COR-L47 (cell line): ENCODE results near the gene PPIE.
"Not testable (repeated sequence)": the region's sequence is repeated elsewhere in the genome, so short reads cannot be mapped to it uniquely, and the experiment has no call there.

Experiments
- DNase-seq: peaks from one replicate; lab custom pipeline; 2025; lab: John Stamatoyannopoulos, UW

Gene PPIE

GRCh38 chr1:39777896-39778295 lies 39.2 kb downstream of the PPIE start:
- DNase-seq: not testable (repeated sequence)

- not testable (repeated sequence) for DNase-seq
Measured at GRCh38 chr1:39778463-39779099, 39.9 kb downstream of the PPIE start.

- DNase-seq: no peak
Measured at GRCh38 chr1:39779137-39779536, 40.5 kb downstream of the PPIE start.

- DNase-seq: no peak
Measured at GRCh38 chr1:39779821-39780220, 41.1 kb downstream of the PPIE start.

- DNase-seq: no peak
Measured at GRCh38 chr1:39781349-39781715, 42.6 kb downstream of the PPIE start.

GRCh38 chr1:39782103-39782502 lies 43.4 kb downstream of the PPIE start:
- DNase-seq: no peak

GRCh38 chr1:39782685-39783084 lies 44.0 kb downstream of the PPIE start:
- DNase-seq: not testable (repeated sequence)

GRCh38 chr1:39786303-39787107 lies 47.8 kb downstream of the PPIE start:
- not testable (repeated sequence) for DNase-seq

- DNase-seq: not testable (repeated sequence)
Measured at GRCh38 chr1:39787108-39787375, 48.4 kb downstream of the PPIE start.

- DNase-seq: no peak
Measured at GRCh38 chr1:39787468-39787867, 48.8 kb downstream of the PPIE start.

GRCh38 chr1:39787964-39788363 lies 49.3 kb downstream of the PPIE start:
- DNase-seq: not testable (repeated sequence)

GRCh38 chr1:39788426-39788757 lies 49.7 kb downstream of the PPIE start:
- no peak for DNase-seq

GRCh38 chr1:39788758-39789570 lies 50.3 kb downstream of the PPIE start, which contains the start of gene BMP8B:
Gene BMP8B (minus strand): TSS chr1:39788865. CDS start chr1:39788485, 380 bp downstream.
- DNase-seq: peak; percentile 72

- DNase-seq: no peak
Measured at GRCh38 chr1:39789571-39790110, 51.0 kb downstream of the PPIE start.

- DNase-seq: no peak
Measured at GRCh38 chr1:39791838-39792237, 53.2 kb downstream of the PPIE start.

- no peak for DNase-seq
Measured at GRCh38 chr1:39795651-39796050, 57.0 kb downstream of the PPIE start.

GRCh38 chr1:39798859-39799769 lies 60.4 kb downstream of the PPIE start:
- not testable (repeated sequence) for DNase-seq

- DNase-seq: peak; percentile 9
Measured at GRCh38 chr1:39799770-39800470, 61.2 kb downstream of the PPIE start.

GRCh38 chr1:39800471-39800835 lies 61.8 kb downstream of the PPIE start:
- no peak for DNase-seq

GRCh38 chr1:39802496-39803260 lies 64.0 kb downstream of the PPIE start:
- no peak for DNase-seq
